Neural progenitor cell (in vitro differentiated cells): Measurements from ENCODE around the gene EVC2.

ENCODE experiments used
- EZH2 ChIP-seq: fragments of 200-600 bp; sonication (generic); IDR thresholded peaks from 2 replicates; pipeline ENCODE4 v1.6.1; 2017; ENCODE audit warnings: antibody characterized with exemption, mild to moderate bottlenecking, moderate library complexity
- EZH2phosphoT487 ChIP-seq: fragments of 200-600 bp; sonication (generic); IDR thresholded peaks from 2 replicates; pipeline ENCODE4 v1.6.1; 2017; ENCODE audit warnings: antibody characterized with exemption
- TF ChIP-seq, protein P1 (sequence below): fragments of 200-600 bp; sonication (generic); IDR thresholded peaks from 2 replicates; pipeline ENCODE4 v1.5.1; 2017; ENCODE audit warnings: antibody characterized with exemption, mild to moderate bottlenecking

DNA sequence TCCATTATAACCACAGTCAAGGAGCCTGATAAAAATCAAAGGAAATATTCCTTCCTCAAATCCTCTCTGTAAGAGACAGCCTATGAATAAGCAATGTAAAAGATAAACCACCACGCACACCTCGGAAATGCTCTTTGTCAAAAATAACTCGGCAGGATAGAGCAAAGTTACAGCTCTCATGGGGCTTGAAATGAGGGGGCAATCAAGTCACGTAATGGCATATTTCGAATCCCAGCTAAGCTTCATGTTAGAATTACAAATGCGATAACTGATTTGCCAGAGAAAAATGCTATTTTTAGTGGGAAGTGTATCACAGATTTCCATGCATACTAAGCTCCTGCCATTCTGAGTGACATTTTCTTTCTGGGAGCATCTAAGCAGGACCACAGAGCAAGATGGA lies 49.4 kb downstream of the EVC2 start:
- TF ChIP-seq, protein P1, sequence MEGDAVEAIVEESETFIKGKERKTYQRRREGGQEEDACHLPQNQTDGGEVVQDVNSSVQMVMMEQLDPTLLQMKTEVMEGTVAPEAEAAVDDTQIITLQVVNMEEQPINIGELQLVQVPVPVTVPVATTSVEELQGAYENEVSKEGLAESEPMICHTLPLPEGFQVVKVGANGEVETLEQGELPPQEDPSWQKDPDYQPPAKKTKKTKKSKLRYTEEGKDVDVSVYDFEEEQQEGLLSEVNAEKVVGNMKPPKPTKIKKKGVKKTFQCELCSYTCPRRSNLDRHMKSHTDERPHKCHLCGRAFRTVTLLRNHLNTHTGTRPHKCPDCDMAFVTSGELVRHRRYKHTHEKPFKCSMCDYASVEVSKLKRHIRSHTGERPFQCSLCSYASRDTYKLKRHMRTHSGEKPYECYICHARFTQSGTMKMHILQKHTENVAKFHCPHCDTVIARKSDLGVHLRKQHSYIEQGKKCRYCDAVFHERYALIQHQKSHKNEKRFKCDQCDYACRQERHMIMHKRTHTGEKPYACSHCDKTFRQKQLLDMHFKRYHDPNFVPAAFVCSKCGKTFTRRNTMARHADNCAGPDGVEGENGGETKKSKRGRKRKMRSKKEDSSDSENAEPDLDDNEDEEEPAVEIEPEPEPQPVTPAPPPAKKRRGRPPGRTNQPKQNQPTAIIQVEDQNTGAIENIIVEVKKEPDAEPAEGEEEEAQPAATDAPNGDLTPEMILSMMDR = no peak
- TF ChIP-seq EZH2phosphoT487 (no peak), EZH2 (no peak)
